G401 (cell line): Measurements from ENCODE around the gene USP12. TPM values are rescaled to one million over a fixed set of nuclear protein-coding genes. Genes with fewer than 3 reads are reported as not detected.
A peak's percentile ranks its signal among the peaks of the same experiment; 100 is the strongest.
"Not testable (repeated sequence)": the region's sequence is repeated elsewhere in the genome, so short reads cannot be mapped to it uniquely, and the experiment has no call there.

ENCODE experiments used
- DNase-seq: peaks from one replicate; pipeline ENCODE4 v3.0.0-alpha.2; 2015; ENCODE audit warnings: low spot score
- in situ Hi-C: cut with HindIII; loops from 2 replicates; pipeline ENCODE4 v1.10.0; 2016; ENCODE audit warnings: low sequenced_read_pairs, mixed read lengths
- total RNA-seq: library from RNA; depleted of rRNA; stranded (reverse); fragments of >200 nt; shearing (Covaris generic); gene quantifications from 2 replicates; pipeline ENCODE4 v1.2.3, GENCODE V29; 2014; rRNA removed

The USP12 gene
- total RNA-seq: 7.0 and 13.6 TPM in 2 replicates

- in situ Hi-C loops: no loop called here
- DNase-seq: no peak
Observed at GRCh38 chr13:27171244-27171826, at the start of gene USP12. TSS of gene USP12 (minus strand) at chr13:27171811. CDS start at chr13:27171639, 172 bp downstream.

- in situ Hi-C loops: no loop called here
- no peak for DNase-seq
Observed at GRCh38 chr13:27219611-27220010, 48.0 kb upstream of the USP12 start.

- DNase-seq, in situ Hi-C loops: not testable (repeated sequence)
Observed at GRCh38 chr13:27218861-27219260, 47.2 kb upstream of the USP12 start.

- in situ Hi-C loops, DNase-seq: not testable (repeated sequence)
Observed at GRCh38 chr13:27217791-27218190, 46.2 kb upstream of the USP12 start.

- DNase-seq, in situ Hi-C loops: not testable (repeated sequence)
Observed at GRCh38 chr13:27213386-27213785, 41.8 kb upstream of the USP12 start.

- DNase-seq: no peak
- in situ Hi-C loops: no loop called here
Observed at GRCh38 chr13:27211771-27212364, 40.3 kb upstream of the USP12 start.

GRCh38 chr13:27211271-27211670 lies 39.7 kb upstream of the USP12 start:
- no peak for DNase-seq
- in situ Hi-C loops: no loop called here

- in situ Hi-C loops: no loop called here
Observed at GRCh38 chr13:27208514-27208913, 36.9 kb upstream of the USP12 start.

GRCh38 chr13:27203854-27204253 lies 32.2 kb upstream of the USP12 start:
- DNase-seq: peak; percentile 15
- in situ Hi-C loops: no loop called here

More at GRCh38 chr13:27208514-27208913, 36.9 kb upstream of the USP12 start:
- DNase-seq: no peak

GRCh38 chr13:27203186-27203585 lies 31.6 kb upstream of the USP12 start:
- no peak for DNase-seq
- in situ Hi-C loops: no loop called here

- no peak for DNase-seq
- in situ Hi-C loops: no loop called here
Observed at GRCh38 chr13:27201661-27202060, 30.1 kb upstream of the USP12 start.

GRCh38 chr13:27200413-27201070 lies 28.9 kb upstream of the USP12 start:
- in situ Hi-C loops: no loop called here
- no peak for DNase-seq

- in situ Hi-C loops: no loop called here
- DNase-seq: no peak
Observed at GRCh38 chr13:27199696-27200095, 28.1 kb upstream of the USP12 start.

GRCh38 chr13:27199211-27199610 lies 27.6 kb upstream of the USP12 start:
- no peak for DNase-seq
- in situ Hi-C loops: no loop called here

- in situ Hi-C loops: no loop called here
- DNase-seq: no peak
Observed at GRCh38 chr13:27194895-27195764, 23.5 kb upstream of the USP12 start.

- DNase-seq: no peak
- in situ Hi-C loops: no loop called here
Observed at GRCh38 chr13:27194209-27194608, 22.6 kb upstream of the USP12 start.

- in situ Hi-C loops: no loop called here
- no peak for DNase-seq
Observed at GRCh38 chr13:27193496-27193895, 21.9 kb upstream of the USP12 start.

GRCh38 chr13:27192973-27193372 lies 21.4 kb upstream of the USP12 start:
- in situ Hi-C loops: no loop called here
- DNase-seq: no peak

GRCh38 chr13:27192367-27192766 lies 20.8 kb upstream of the USP12 start:
- in situ Hi-C loops, DNase-seq: not testable (repeated sequence)

- in situ Hi-C loops: no loop called here
Observed at GRCh38 chr13:27189192-27189591, 17.6 kb upstream of the USP12 start.

More at GRCh38 chr13:27189192-27189591, 17.6 kb upstream of the USP12 start:
- DNase-seq: no peak
